Measurements from ENCODE around the gene PIGN.

Gene PIGN

DNA sequence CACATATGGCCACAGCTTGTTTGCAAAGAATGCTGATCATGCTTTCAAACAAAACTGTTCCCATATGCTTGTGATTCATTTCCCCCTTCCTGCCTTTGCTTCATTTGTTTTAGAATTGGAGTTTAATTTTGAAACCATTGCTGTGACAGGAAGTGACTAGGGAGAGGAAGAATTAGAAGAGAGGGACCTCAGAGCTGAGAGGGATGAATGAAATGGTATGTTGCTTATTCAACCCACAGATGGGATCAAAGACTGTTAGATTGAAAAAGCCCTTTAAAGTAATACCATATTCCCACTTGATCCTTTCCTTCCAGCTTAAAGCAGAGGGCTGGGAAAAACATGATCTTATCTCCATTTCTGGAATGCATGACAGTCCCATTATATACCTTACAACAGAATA, 187.9 kb downstream of the PIGN start:
- DNase-seq (ENCODE audit: low spot score): no peak

DNA sequence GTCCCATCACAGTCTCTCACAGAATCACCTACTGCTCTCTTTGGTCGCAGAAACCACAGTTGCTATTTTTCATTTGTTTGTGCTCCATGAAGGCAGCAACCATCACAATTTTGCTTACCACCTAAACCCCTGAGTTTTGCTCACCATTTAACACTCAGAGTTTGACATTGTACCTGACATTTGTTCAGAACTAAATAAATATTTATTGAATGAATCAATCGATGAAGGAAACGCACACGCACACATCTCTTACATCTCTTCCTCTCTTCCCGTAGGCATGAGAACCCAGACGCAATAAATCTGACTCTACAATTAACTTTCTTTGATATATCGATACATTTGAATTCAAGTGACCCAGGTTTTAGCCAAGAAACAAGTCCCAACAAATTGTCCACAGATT, 188.5 kb downstream of the PIGN start:
- no peak for DNase-seq (ENCODE audit: low spot score)

DNA sequence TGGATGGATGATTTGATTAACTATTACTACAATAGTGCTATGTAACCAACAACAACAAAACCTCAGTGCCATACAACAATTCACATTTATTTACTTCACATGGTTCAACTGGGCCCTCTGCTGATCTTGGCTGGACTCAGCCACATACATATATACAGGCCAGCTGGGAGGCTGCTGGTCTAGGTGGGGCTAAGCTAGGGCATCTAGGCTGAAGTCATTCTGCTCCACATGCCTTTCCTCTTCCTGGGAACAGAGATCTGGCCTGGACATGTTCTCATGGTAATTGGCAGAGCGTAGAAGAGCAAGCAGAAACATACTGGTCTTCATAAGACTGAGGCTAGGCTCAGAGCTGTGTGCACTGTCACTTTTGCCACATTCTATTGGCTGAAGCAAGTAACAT, 191.2 kb downstream of the PIGN start:
- no peak for DNase-seq (ENCODE audit: low spot score)

DNA sequence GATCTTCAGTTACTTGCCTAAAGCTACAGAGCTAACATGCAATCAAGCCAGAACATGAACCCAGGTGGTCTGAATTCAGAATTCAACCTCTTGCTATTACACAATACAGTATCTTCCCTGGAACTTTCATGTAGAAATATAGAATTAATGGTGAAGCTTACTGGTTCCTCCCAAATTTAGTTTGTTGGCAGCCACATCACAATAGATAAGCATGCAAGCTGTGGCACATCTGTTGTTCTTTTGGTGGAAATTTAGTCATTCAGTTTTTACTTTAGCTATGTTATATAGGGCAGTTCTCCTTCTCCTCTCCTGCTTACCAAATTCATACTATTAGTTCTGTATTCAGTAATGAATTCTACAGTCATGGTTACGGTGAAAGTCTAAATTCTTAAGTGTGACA, 193.0 kb downstream of the PIGN start:
- DNase-seq (ENCODE audit: low spot score): no peak

DNA sequence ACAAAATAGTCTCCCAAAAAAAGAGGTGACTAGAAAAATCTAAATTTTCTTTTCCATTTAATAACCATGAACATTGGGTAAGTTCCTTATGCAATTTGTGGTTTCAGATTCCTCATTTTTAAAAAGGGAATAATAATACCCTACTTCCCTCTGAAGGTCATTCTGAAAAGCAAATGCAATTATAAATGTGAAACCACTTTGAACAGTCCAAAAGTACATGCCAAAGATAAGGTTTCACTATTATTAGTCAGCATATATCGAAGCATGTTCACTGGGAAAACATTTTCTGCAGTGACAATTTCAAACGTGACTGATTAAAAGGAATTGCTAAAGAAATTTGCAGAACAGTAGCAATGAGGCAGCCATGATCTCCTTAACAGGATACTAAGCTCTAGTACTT, 193.9 kb downstream of the PIGN start:
- DNase-seq (ENCODE audit: low spot score): no peak

DNA sequence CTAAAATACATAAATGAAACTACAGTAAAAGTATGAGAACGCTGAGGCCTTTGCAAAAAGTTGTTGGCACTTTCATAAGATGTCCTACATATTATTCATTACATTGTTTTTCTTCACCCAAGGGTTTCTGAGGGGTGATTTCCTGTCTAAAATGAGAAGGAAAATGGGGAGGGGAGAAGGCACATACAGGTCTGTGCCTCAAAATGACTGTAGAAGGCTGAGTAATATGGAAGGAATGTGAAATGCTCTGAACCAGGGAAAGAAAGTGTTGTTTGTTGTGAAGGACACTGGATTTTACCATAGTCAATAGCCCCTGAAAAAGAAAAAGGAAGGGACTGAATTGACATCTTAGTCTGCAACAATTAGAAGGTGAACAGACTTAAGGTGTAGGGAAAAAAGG, 194.6 kb downstream of the PIGN start:
- DNase-seq (ENCODE audit: low spot score): no peak

DNA sequence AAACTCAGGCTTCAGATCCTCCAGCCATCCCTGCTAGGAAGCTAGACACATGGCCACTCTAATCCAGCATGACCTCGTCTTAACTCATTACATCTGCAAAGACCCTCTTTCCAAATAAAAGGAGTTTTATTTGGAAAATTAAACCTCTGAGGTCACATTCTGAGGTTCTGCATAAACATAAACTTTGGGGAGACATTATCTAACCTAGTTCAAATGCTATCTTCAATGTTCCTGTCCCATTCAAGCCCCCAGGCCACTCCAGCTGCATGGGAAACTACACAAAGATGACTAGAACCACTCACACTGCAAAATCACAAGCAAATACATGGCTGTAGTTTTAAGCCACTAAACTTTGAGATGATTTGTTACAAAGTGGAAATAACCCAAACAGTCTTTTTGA, 195.0 kb downstream of the PIGN start:
- DNase-seq (ENCODE audit: low spot score): no peak

DNA sequence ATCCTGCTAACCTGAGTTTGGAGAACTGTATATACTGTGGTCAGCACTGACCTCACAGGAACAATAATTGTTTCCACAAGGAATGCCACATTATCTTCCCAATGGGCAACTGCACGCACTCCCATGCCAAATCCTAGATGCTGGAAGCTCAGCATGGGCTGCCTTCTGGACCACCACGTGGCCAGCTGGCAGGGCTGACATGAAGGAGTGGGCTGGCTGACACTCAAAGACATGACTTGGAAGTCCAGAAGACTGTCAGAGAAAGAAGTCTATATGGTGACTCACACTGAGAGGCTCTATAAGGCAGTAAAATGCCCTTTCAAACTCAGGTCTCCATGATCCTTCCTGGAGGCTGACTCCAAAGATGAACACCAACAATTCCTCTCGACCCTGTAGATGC, 195.7 kb downstream of the PIGN start:
- DNase-seq (ENCODE audit: low spot score): no peak
